ENCODE measurements around the gene SHLD1. TPM values are rescaled to one million over a fixed set of nuclear protein-coding genes. Genes with fewer than 3 reads are reported as not detected.
A peak's percentile ranks its signal among the peaks of the same experiment; 100 is the strongest.

SHLD1 gene
- total RNA-seq, 1 donor: 2.0 TPM

- H3K4me3 ChIP-seq (ENCODE audit: low read depth, low read length): no peak overlapping the region
- DNase-seq (ENCODE audit: low read depth): no peak
- TF ChIP-seq CTCF (IDR thresholded peaks at IDR 0.05; ENCODE audit: insufficient read depth, low read length): no peak
These were observed 136.6 kb downstream of the SHLD1 start for GRCh38 chr20:5886788-5887187.

GRCh38 chr20:5887386-5887785, 137.2 kb downstream of the SHLD1 start:
- TF ChIP-seq CTCF (IDR thresholded peaks at IDR 0.05; ENCODE audit: insufficient read depth, low read length): no peak
- no peak for DNase-seq (ENCODE audit: low read depth)
- no peak overlapping the region for H3K4me3 ChIP-seq (ENCODE audit: low read depth, low read length)

- no peak for TF ChIP-seq CTCF (IDR thresholded peaks at IDR 0.05; ENCODE audit: insufficient read depth, low read length)
- DNase-seq (ENCODE audit: low read depth): no peak
- H3K4me3 ChIP-seq (ENCODE audit: low read depth, low read length): no peak overlapping the region
These were observed 137.8 kb downstream of the SHLD1 start for GRCh38 chr20:5888041-5888440.

GRCh38 chr20:5890773-5891441, 140.7 kb downstream of the SHLD1 start:
- no peak overlapping the region for H3K4me3 ChIP-seq (ENCODE audit: low read depth, low read length)
- TF ChIP-seq CTCF (IDR thresholded peaks at IDR 0.05; ENCODE audit: insufficient read depth, low read length): no peak
- DNase-seq (ENCODE audit: low read depth): no peak

GRCh38 chr20:5893052-5893451, 142.9 kb downstream of the SHLD1 start:
- TF ChIP-seq CTCF (IDR thresholded peaks at IDR 0.05; ENCODE audit: insufficient read depth, low read length): no peak
- DNase-seq (ENCODE audit: low read depth): peak; percentile 8
- no peak overlapping the region for H3K4me3 ChIP-seq (ENCODE audit: low read depth, low read length)

DNA sequence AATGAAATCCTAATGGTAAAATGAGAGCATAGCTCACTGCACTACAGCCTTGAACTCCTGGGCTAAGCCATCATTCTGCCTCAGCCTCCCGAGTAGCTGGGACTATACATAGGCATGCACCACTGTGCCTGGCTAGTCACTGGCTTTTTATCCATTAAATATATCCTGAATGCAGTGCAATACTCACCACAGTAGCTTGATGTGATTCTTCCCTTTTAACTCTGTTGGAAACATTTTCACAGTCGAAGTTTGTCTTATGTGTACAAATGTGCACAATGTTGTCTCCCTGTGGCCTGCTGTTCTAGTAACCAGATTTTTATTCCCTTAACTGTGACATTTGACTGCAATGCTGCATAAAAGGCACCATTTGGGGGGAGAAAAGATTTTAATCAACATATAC, 143.4 kb downstream of the SHLD1 start:
- H3K4me3 ChIP-seq (ENCODE audit: low read depth, low read length): no peak overlapping the region
- no peak for DNase-seq (ENCODE audit: low read depth)
- TF ChIP-seq CTCF (IDR thresholded peaks at IDR 0.05; ENCODE audit: insufficient read depth, low read length): no peak

GRCh38 chr20:5895626-5896025, 145.4 kb downstream of the SHLD1 start:
- TF ChIP-seq CTCF (IDR thresholded peaks at IDR 0.05; ENCODE audit: insufficient read depth, low read length): no peak
- DNase-seq (ENCODE audit: low read depth): no peak
- H3K4me3 ChIP-seq (ENCODE audit: low read depth, low read length): no peak overlapping the region

Measured in fibroblast of the aortic adventitia (primary cell).